Measurements from ENCODE around the gene TMEM164.

DNA sequence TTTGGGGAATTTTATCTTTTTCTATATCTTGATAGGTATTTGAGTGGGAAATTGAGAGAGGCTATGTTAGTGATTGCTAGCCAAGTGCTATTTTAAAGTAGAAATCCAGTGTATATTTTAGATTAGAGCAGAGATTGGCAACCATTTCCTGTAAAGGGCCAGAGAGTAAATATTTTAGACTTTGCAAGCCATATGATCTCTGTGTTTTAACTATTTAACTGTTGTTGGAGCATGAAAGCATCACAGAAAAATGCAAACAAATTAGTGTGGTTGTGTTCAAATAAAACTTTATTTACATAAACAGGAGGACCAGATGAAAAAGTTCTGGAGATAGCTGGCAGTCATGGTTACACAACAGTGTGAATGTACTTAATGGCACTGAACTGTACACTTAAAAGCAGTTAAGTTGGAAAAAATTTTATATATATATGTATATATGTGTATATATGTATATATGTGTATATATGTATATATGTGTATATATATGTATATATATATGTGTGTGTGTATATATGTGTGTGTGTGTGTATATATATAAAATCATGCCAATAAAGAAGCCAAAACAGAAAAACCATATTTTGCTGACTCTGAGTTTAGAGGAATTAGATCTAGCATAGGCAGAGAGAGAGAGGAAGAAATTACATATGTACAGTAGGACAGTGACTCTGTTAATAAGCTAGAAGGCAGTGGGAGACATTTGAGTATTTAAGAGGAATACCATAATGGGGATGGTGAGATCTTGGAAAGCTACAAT, 83.4 kb downstream of the TMEM164 start:
- TF ChIP-seq, protein P1, sequence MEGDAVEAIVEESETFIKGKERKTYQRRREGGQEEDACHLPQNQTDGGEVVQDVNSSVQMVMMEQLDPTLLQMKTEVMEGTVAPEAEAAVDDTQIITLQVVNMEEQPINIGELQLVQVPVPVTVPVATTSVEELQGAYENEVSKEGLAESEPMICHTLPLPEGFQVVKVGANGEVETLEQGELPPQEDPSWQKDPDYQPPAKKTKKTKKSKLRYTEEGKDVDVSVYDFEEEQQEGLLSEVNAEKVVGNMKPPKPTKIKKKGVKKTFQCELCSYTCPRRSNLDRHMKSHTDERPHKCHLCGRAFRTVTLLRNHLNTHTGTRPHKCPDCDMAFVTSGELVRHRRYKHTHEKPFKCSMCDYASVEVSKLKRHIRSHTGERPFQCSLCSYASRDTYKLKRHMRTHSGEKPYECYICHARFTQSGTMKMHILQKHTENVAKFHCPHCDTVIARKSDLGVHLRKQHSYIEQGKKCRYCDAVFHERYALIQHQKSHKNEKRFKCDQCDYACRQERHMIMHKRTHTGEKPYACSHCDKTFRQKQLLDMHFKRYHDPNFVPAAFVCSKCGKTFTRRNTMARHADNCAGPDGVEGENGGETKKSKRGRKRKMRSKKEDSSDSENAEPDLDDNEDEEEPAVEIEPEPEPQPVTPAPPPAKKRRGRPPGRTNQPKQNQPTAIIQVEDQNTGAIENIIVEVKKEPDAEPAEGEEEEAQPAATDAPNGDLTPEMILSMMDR (conservative IDR thresholded peaks at IDR 0.05) = no peak
- TF ChIP-seq ZFX (IDR thresholded peaks at IDR 0.05) = no peak

Measured in C4-2B (cell line).